Duodenal mucosa (tissue), 2 donors: ENCODE data around the gene IL24.
A peak's percentile ranks its signal among the peaks of the same experiment; 100 is the strongest.

ENCODE experiments used
- H3K27ac ChIP-seq: one replicate; pipeline ENCODE4 v1.7.0; 2013; ENCODE audit warnings: low read depth, low read length
- H3K27me3 ChIP-seq, 2 donors: one replicate each; pipeline ENCODE4 v1.7.0; 2013; ENCODE audit warnings: low read length in 2 of 2, control low read depth in 1 of 2; ENCODE audit not compliant: insufficient read depth in 2 of 2, control insufficient read depth in 1 of 2
- H3K36me3 ChIP-seq, 2 donors: one replicate each; pipeline ENCODE4 v1.7.0; 2013; ENCODE audit warnings: low read length in 2 of 2, control low read depth in 1 of 2; ENCODE audit not compliant: insufficient read depth in 2 of 2, control insufficient read depth in 1 of 2
- H3K4me1 ChIP-seq, 2 donors: one replicate each; pipeline ENCODE4 v1.7.0; 2013; ENCODE audit warnings: low read length in 2 of 2, control low read depth in 1 of 2; ENCODE audit not compliant: insufficient read depth in 2 of 2, control insufficient read depth in 1 of 2
- H3K4me3 ChIP-seq, 2 donors: one replicate each; pipeline ENCODE4 v1.7.0; 2013; ENCODE audit warnings: low read length in 2 of 2, low read depth in 1 of 2
- H3K9ac ChIP-seq, 2 donors: one replicate each; pipeline ENCODE4 v1.7.0; 2013; ENCODE audit warnings: low read length in 2 of 2, low read depth in 1 of 2
- H3K9me3 ChIP-seq, 2 donors: one replicate each; pipeline ENCODE4 v1.7.0; 2013; ENCODE audit warnings: low read length in 2 of 2, control low read depth in 1 of 2; ENCODE audit not compliant: control insufficient read depth in 1 of 2

Gene IL24

DNA sequence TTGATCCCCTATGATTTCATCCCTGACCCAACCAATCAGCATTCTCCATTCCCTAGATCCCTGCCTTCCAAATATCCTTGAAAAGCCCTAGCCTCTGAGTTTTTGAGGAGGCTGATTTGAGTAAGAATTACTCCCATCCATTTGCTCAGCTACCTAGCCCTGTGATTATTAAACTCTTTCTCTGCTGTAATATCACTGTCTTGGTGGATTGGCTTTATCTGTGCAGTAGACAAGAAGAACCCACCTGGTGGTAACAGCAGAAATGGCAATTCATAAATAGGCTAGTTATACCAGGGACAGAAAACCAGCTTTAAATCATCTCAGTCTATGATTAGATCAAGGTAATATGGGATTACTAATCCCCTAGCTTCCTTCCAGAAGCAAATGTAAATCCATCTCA, 18.8 kb upstream of the IL24 start:
- H3K9ac ChIP-seq = no peak overlapping the region
- no peaks in the 10 kb centered on the region for H3K27me3 ChIP-seq
- H3K36me3 ChIP-seq = no peaks in the 10 kb centered on the region
- no peak overlapping the region for H3K4me3 ChIP-seq
- no peaks in the 10 kb centered on the region for H3K4me1 ChIP-seq
- no peak overlapping the region for H3K27ac ChIP-seq
- peaks cover 13 to 15% of the 10 kb centered on the region in 2 donors for H3K9me3 ChIP-seq

DNA sequence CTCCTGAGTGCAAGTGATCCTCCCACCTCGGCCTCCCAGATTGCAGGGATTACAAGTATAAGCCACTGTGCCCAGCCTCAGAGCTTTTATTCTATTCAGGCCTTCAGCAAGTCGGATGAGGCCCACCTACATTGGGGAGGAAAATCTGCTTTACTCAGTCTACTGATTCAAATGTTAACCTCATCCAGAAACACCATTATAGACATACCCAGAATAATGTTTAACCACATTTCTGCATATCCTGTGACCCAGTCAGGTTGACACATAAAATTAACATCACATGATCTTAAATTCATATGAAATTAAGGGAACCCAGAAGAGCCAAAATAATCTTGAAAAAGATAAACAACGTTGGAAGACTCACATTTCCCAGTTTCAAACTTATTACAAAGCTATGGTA, 16.9 kb upstream of the IL24 start:
- no peak overlapping the region for H3K9ac ChIP-seq
- no peaks in the 10 kb centered on the region for H3K36me3 ChIP-seq
- H3K27me3 ChIP-seq = no peaks in the 10 kb centered on the region
- no peak overlapping the region for H3K4me3 ChIP-seq
- no peaks in the 10 kb centered on the region for H3K4me1 ChIP-seq
- no peak overlapping the region for H3K27ac ChIP-seq
- H3K9me3 ChIP-seq = peaks cover 13 to 15% of the 10 kb centered on the region in 2 donors

DNA sequence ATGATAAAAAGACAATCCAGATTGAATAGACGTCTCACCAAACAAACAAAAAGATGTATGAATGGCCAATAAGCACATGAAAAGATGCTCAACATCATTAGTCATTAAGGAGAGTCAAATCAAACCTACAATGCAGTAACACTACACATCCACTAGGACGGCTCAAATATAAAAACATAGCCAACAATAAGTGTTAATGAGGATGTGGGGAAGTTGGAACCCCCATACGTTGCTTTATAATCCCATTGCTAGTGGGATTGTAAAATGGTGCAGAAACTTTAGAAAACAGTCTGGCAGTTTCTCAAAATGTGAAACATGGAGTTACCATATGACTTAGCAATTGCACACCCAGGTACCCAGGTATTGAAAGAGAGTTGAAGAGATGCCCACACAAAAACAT, 14.7 kb upstream of the IL24 start:
- Histone ChIP-seq H3K27me3 (no peaks in the 10 kb centered on the region), H3K4me3 (no peak overlapping the region), H3K4me1 (no peaks in the 10 kb centered on the region), H3K9me3 (peaks cover 7 to 8% of the 10 kb centered on the region in 2 donors), H3K9ac (no peak overlapping the region), H3K36me3 (no peaks in the 10 kb centered on the region), H3K27ac (no peak overlapping the region)

- Histone ChIP-seq H3K4me3 (no peak overlapping the region), H3K27ac (no peak overlapping the region), H3K4me1 (no peaks in the 10 kb centered on the region), H3K9ac (no peak overlapping the region), H3K36me3 (no peaks in the 10 kb centered on the region), H3K9me3 (peaks cover 5 to 6% of the 10 kb centered on the region in 2 donors), H3K27me3 (no peaks in the 10 kb centered on the region)
Measured at GRCh38 chr1:206883160-206883559, 14.1 kb upstream of the IL24 start.

- H3K4me1 ChIP-seq = no peaks in the 10 kb centered on the region
- H3K9ac ChIP-seq = no peak overlapping the region
- H3K9me3 ChIP-seq = no peaks in the 10 kb centered on the region
- no peak overlapping the region for H3K4me3 ChIP-seq
- no peaks in the 10 kb centered on the region for H3K27me3 ChIP-seq
- H3K27ac ChIP-seq = no peak overlapping the region
- no peaks in the 10 kb centered on the region for H3K36me3 ChIP-seq
Measured at GRCh38 chr1:206883876-206884275, 13.4 kb upstream of the IL24 start.

DNA sequence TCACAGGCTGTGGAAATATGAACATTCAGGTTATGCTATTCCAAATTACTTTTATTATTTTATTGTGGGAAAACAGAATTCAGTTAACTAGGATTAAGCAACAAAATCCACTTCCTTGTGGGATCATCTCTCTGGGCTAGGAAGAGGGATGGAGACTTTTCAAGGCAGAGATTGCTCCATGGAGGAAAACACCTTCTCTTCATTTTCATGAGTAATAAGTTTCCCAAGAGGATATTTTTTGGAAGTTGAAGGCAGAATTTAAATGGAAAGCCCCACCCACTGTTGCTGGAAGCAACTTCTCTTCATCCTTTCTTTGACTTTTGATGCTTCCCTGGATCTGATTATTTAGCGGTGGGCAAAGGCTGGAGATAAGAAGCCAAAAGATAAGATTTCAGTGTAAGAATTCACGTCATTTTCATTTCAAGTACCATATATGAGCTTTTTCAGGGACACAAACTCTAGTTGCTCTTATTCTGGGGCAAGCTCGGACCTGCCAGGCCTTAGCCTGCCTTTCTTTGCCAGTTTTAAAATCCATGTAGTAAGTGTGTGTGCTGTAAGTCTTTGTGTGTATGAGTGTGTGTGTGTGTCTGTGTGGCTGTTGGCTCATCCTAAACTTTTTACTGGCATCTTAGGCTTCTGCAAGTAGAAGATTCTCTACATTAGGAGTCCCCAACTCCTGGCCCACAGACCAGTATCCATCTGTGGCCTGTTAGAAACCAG, 11.7 kb upstream of the IL24 start:
- no peaks in the 10 kb centered on the region for H3K36me3 ChIP-seq
- no peaks in the 10 kb centered on the region for H3K27me3 ChIP-seq
- no peak overlapping the region for H3K9ac ChIP-seq
- H3K9me3 ChIP-seq = no peaks in the 10 kb centered on the region
- peaks cover under 1 to 1% of the 10 kb centered on the region in 2 donors for H3K4me1 ChIP-seq
- no peak overlapping the region for H3K4me3 ChIP-seq
- H3K27ac ChIP-seq = no peak overlapping the region

DNA sequence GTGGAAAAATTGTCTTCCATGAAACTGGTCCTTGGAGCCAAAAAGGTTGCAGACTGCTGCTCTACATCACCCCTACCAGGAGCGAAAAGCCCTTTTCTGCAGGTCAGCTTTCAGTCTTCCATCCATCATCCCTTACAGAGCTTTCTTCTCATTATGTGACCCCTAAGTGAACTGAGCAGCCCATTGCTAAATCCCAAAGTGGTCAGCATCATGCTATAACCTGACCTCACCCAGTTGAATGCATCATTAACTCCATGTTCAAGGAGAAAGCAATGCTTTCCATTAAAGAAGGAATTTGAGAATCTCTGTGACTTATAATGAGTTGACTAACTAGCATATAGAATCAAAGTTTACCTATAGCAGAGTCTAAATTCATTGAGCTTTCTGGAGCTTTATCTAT, 10.4 kb upstream of the IL24 start:
- no peak overlapping the region for H3K9ac ChIP-seq

DNA sequence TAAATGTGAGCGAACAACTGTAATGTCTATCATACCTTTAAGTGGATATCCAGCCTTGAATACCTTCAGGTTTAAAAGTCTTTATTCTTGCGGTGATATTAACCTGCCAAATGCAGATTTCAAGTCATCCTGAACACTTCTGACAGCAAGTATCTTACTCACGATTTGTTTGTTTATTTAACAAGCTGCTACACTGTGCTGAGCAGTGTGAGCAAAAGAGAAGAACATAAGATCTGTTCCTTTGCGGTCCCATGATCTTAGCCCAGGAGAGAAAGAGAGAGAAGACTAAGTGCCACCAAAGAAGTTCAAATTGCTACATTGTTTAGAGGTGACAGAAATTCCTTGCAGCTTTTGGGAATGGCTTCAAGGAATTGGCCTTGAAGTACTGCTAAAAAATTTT, 9.5 kb upstream of the IL24 start:
- H3K9me3 ChIP-seq = no peaks in the 10 kb centered on the region
- no peaks in the 10 kb centered on the region for H3K27me3 ChIP-seq

More for the DNA sequence above, 10.4 kb upstream of the IL24 start:
- Histone ChIP-seq H3K27ac (no peak overlapping the region), H3K36me3 (no peaks in the 10 kb centered on the region), H3K27me3 (no peaks in the 10 kb centered on the region), H3K4me1 (peaks cover 7% of the 10 kb centered on the region in 2 donors), H3K4me3 (no peak overlapping the region), H3K9me3 (no peaks in the 10 kb centered on the region)

GRCh38 chr1:206890125-206891060, 6.8 kb upstream of the IL24 start:
- H3K4me1 ChIP-seq = peaks cover 7% of the 10 kb centered on the region in 2 donors
- H3K27ac ChIP-seq = no peak overlapping the region
- H3K4me3 ChIP-seq = peak overlapping the region in 1 of 2 donors; percentile 33
- H3K36me3 ChIP-seq = no peaks in the 10 kb centered on the region
- H3K27me3 ChIP-seq = no peaks in the 10 kb centered on the region
- H3K9ac ChIP-seq = no peak overlapping the region
- no peaks in the 10 kb centered on the region for H3K9me3 ChIP-seq

More for the DNA sequence above, 9.5 kb upstream of the IL24 start:
- Histone ChIP-seq H3K9ac (no peak overlapping the region), H3K4me1 (peaks cover 7% of the 10 kb centered on the region in 2 donors), H3K36me3 (no peaks in the 10 kb centered on the region), H3K4me3 (no peak overlapping the region), H3K27ac (no peak overlapping the region)

DNA sequence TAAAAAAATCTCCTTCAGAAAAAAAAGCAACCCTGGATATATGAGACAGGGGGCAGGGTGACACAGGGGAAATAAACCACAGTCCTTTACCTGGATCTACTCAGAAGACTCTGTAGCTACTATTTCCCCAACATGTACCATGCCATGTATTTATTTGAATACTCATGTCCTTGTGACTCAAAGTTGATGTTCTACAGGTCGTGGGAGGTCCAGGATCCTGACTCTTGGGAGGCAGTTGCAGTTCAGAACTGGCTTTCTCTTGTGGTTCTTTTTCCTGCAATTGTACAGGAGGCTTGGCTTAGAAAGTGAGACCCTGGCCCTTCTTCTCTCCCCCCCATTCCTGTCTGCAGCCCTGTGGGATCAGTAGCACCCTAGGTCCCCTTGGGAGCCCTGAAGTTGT, 5.8 kb upstream of the IL24 start:
- H3K36me3 ChIP-seq = no peaks in the 10 kb centered on the region
- no peaks in the 10 kb centered on the region for H3K9me3 ChIP-seq
- H3K27me3 ChIP-seq = no peaks in the 10 kb centered on the region
- peaks cover 7% of the 10 kb centered on the region in 2 donors for H3K4me1 ChIP-seq
- H3K27ac ChIP-seq = no peak overlapping the region
- H3K4me3 ChIP-seq = no peak overlapping the region
- H3K9ac ChIP-seq = no peak overlapping the region
